Panc1 (cell line): ENCODE measurements around the gene RFXANK.

Source experiments
- CTCF ChIP-seq: fragments of 450-650 bp; IDR thresholded peaks from 2 replicates; pipeline ENCODE4 v1.5.1; 2017; ENCODE audit warnings: mild to moderate bottlenecking
- SIN3A ChIP-seq: IDR thresholded peaks from 2 replicates; pipeline ENCODE4 v1.6.1; 2012; ENCODE audit warnings: low read depth, mild to moderate bottlenecking, low read length, moderate library complexity, borderline replicate concordance; ENCODE audit not compliant: insufficient read depth
- TCF7L2 ChIP-seq: IDR thresholded peaks from 2 replicates; pipeline ENCODE4 v1.6.1; 2011; ENCODE audit warnings: mild to moderate bottlenecking, low read depth, low read length, inconsistent platforms

- TF ChIP-seq CTCF (no peak), TCF7L2 (no peak), SIN3A (no peak)
Observed at GRCh38 chr19:19223060-19223459, 31.0 kb downstream of the RFXANK start.
